ENCODE measurements around the gene DHRS1. TPM values are rescaled to one million over a fixed set of nuclear protein-coding genes. Genes with fewer than 3 reads are reported as not detected.
A peak's percentile ranks its signal among the peaks of the same experiment; 100 is the strongest.

The DHRS1 gene
- total and polyA plus RNA-seq, 2 donors, result 10.2 to 59.6 TPM

DNA sequence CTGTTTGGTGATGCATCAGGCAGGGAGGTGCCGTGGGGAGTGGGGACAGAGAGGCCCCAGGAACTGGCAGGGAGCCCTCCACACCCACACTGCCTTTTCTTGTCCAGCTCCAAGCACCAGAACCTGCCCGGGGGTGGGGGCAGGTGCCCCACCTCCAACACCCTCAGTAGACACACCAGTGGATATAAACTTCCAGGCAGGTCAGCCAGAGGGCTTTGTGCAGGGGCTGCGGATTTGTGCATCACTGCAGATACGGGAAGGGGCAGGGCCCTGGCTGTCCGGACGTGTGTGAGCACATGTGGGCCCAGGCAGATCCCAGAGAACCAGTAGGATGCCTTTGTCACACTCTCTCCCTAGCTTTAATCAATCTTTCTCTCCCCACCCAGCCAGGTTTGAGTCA, 35.3 kb downstream of the DHRS1 start:
- WGBS, result 93% methylated on average over 6 of the region's 6 CpGs
- DNase-seq (ENCODE audit: low read depth in 6 of 9, low spot score in 9 of 9), result no peak
- H3K4me3 ChIP-seq (ENCODE audit: low read length in 2 of 2), result no peak overlapping the region
- no peaks in the 10 kb centered on the region for H3K27me3 ChIP-seq (ENCODE audit: control insufficient read depth in 2 of 2, insufficient read depth in 1 of 2, low read length in 1 of 2)
- H3K4me1 ChIP-seq (ENCODE audit: control insufficient read depth in 2 of 2, insufficient read depth in 2 of 2, low read length in 2 of 2), result peaks cover 0 to 4% of the 10 kb centered on the region in 2 donors
- H3K36me3 ChIP-seq (ENCODE audit: control insufficient read depth in 2 of 2, insufficient read depth in 2 of 2, low read length in 1 of 2), result peaks cover 9 to 18% of the 10 kb centered on the region in 2 donors
- H3K27ac ChIP-seq (ENCODE audit: low read depth in 1 of 2, low read length in 1 of 2), result peak overlapping the region; percentile 64 to 81
- no peaks in the 10 kb centered on the region for H3K9me3 ChIP-seq (ENCODE audit: control insufficient read depth in 2 of 2, insufficient read depth in 1 of 2, low read length in 1 of 2)

DNA sequence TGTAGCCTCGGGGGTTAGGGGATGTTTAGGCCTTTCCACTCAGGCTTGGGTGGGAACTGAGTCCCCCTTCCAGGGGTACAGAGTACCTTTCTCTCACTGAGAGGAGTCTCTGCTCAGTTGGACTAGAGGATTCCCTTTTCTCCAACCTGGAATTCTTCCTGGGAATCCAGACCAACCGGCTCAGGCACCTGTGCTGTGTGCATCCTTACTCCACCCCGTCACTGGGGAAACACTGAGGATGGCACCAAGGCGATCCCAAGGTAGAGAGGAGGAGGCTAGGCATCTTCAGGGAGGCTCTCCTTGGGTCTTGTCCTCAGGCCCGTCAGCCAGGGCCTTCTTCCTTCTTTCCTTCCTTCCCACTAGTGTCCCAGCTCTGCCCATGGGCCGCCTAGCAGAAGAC, 35.7 kb downstream of the DHRS1 start:
- H3K27ac ChIP-seq (ENCODE audit: low read depth in 1 of 2, low read length in 1 of 2), result peak overlapping the region; percentile 53 to 75
- H3K27me3 ChIP-seq (ENCODE audit: control insufficient read depth in 2 of 2, insufficient read depth in 1 of 2, low read length in 1 of 2), result no peaks in the 10 kb centered on the region
- no peak for DNase-seq (ENCODE audit: low read depth in 6 of 9, low spot score in 9 of 9)
- 92% methylated on average over 6 of the region's 6 CpGs for WGBS
- no peaks in the 10 kb centered on the region for H3K9me3 ChIP-seq (ENCODE audit: control insufficient read depth in 2 of 2, insufficient read depth in 1 of 2, low read length in 1 of 2)
- peaks cover 5 to 15% of the 10 kb centered on the region in 2 donors for H3K36me3 ChIP-seq (ENCODE audit: control insufficient read depth in 2 of 2, insufficient read depth in 2 of 2, low read length in 1 of 2)
- H3K4me3 ChIP-seq (ENCODE audit: low read length in 2 of 2), result no peak overlapping the region
- H3K4me1 ChIP-seq (ENCODE audit: control insufficient read depth in 2 of 2, insufficient read depth in 2 of 2, low read length in 2 of 2), result peaks cover 0 to 4% of the 10 kb centered on the region in 2 donors

DNA sequence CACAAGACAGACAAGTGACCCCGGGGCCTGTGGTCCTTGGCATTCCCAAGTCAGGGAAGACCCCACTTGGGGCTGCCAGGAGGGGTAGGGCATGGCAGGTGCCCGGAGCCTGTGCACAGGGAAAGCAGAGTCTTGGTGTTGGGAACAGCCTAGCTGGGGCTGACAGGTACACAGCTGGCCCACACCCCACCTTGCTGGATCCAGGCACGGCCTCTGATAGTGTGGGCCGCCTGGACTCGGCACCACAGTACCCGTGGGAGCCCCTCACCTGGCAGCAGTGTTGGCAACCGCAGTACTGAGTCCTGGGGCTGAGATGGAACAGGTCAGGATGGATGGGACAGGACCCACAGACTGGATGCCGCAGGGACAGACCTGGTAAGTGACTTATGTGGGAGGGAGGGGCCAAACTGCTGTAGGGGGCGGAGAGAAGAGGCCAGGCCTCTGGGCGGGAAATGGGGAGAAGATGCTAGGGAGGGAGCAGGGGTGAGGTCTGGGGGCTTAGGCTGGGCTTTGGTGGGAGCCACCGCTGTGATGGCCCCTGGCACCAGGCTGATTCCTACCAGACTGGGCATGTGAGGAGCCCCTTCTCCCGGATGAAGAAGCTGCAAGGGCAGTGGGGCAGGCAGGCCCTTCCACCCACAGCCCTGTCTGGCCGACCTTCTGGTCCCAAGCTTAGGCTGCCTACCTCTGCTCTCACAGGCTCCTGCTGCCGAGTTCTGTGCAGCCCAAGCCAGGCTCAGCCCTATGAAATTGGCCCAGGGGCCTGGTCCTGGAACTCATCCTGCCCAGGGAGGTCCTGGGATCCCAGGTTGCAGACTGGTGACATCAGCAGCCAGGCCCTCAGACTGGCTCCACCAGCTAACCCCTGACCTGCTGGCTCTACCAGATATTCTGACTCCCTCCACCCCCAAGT, 36.5 kb downstream of the DHRS1 start, which contains the start of gene TGM1:
Gene TGM1, minus strand, starts transcription at position 357 of the 913 bp plus-strand sequence. CDS start 825 bp downstream, outside the sequence.
- peak within 1 kb of the TSS; percentile 53 to 75 for H3K27ac ChIP-seq (ENCODE audit: low read depth in 1 of 2, low read length in 1 of 2)
- WGBS, result 94% methylated on average over 14 of the region's 14 CpGs
- DNase-seq (ENCODE audit: low read depth in 6 of 9, low spot score in 9 of 9), result no peak

DNA sequence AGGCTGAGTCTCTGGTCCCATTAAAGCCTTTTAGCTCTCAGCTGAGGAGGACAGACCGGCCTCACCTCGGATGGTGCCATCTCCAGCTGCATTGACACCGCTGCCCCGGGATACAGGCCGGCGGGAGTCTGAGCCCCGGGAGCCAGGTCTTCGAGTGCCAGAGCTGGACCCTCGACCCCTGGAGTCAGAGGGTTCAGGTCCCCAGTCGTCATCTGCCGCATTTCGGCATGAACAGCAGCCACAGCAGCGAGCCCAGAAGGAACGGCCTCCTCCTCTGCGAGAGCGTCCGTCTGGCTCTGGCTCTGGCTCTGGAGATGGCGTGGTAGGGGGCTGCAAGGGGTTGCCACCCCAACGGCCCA, 37.6 kb downstream of the DHRS1 start:
- no peaks in the 10 kb centered on the region for H3K27me3 ChIP-seq (ENCODE audit: control insufficient read depth in 2 of 2, insufficient read depth in 1 of 2, low read length in 1 of 2)
- H3K4me1 ChIP-seq (ENCODE audit: control insufficient read depth in 2 of 2, insufficient read depth in 2 of 2, low read length in 2 of 2), result peaks cover 0 to 4% of the 10 kb centered on the region in 2 donors
- H3K36me3 ChIP-seq (ENCODE audit: control insufficient read depth in 2 of 2, insufficient read depth in 2 of 2, low read length in 1 of 2), result peaks cover 4 to 6% of the 10 kb centered on the region in 2 donors
- H3K27ac ChIP-seq (ENCODE audit: low read depth in 1 of 2, low read length in 1 of 2), result no peak overlapping the region
- H3K9me3 ChIP-seq (ENCODE audit: control insufficient read depth in 2 of 2, insufficient read depth in 1 of 2, low read length in 1 of 2), result no peaks in the 10 kb centered on the region
- H3K4me3 ChIP-seq (ENCODE audit: low read length in 2 of 2), result no peak overlapping the region
- WGBS, result 97% methylated on average over 19 of the region's 19 CpGs
- DNase-seq (ENCODE audit: low read depth in 6 of 9, low spot score in 9 of 9), result no peak

More for the DNA sequence above, 36.5 kb downstream of the DHRS1 start, which contains the start of gene TGM1:
- H3K36me3 ChIP-seq (ENCODE audit: control insufficient read depth in 2 of 2, insufficient read depth in 2 of 2, low read length in 1 of 2), result peaks cover 4 to 13% of the 10 kb centered on the region in 2 donors
- H3K9me3 ChIP-seq (ENCODE audit: control insufficient read depth in 2 of 2, insufficient read depth in 1 of 2, low read length in 1 of 2), result no peaks in the 10 kb centered on the region
- H3K4me3 ChIP-seq (ENCODE audit: low read length in 2 of 2), result no peak within 1 kb of the TSS
- H3K27me3 ChIP-seq (ENCODE audit: control insufficient read depth in 2 of 2, insufficient read depth in 1 of 2, low read length in 1 of 2), result no peaks in the 10 kb centered on the region
- H3K4me1 ChIP-seq (ENCODE audit: control insufficient read depth in 2 of 2, insufficient read depth in 2 of 2, low read length in 2 of 2), result peaks cover 0 to 4% of the 10 kb centered on the region in 2 donors

DNA sequence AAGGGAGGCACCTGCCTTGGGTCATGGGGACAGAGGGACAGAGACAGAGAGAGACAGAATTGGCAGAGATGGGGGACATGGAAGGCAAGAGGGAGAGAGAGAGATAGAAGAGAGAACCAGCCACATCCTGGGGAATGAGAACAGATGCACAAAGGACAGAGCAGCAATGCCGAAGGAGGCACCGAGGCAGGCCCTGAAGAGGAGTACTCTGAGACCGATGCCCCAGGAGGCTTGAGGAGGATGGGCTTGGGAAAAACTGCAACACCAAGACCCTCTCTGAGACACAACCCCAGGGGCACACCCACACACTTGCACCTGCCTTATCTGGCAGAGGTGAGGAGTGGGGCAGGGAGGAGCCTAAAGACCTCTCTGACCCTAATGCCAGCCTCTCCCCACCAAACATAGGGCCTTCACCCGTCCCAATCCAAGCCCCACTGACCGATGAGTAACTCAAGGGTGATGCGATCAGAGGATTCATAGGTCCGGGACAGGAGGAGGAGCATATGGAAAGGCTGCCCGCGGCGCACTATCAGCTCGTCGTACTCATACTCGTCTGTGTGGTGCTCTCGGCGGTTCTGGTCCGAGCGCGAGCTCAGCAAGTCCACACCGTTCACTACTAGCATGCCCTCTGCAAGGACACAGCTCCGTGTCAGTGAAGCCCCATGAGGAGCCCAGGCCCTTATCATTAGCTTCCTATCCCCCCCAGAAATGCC, 38.2 kb downstream of the DHRS1 start:
- H3K27ac ChIP-seq (ENCODE audit: low read depth in 1 of 2, low read length in 1 of 2), result no peak overlapping the region
- no peak overlapping the region for H3K4me3 ChIP-seq (ENCODE audit: low read length in 2 of 2)
- no peaks in the 10 kb centered on the region for H3K27me3 ChIP-seq (ENCODE audit: control insufficient read depth in 2 of 2, insufficient read depth in 1 of 2, low read length in 1 of 2)
- WGBS, result 93% methylated on average over 20 of the region's 20 CpGs
- no peaks in the 10 kb centered on the region for H3K9me3 ChIP-seq (ENCODE audit: control insufficient read depth in 2 of 2, insufficient read depth in 1 of 2, low read length in 1 of 2)
- H3K36me3 ChIP-seq (ENCODE audit: control insufficient read depth in 2 of 2, insufficient read depth in 2 of 2, low read length in 1 of 2), result peaks cover 3 to 4% of the 10 kb centered on the region in 2 donors
- DNase-seq (ENCODE audit: low read depth in 6 of 9, low spot score in 9 of 9), result no peak
- peaks cover 0 to 4% of the 10 kb centered on the region in 2 donors for H3K4me1 ChIP-seq (ENCODE audit: control insufficient read depth in 2 of 2, insufficient read depth in 2 of 2, low read length in 2 of 2)

DNA sequence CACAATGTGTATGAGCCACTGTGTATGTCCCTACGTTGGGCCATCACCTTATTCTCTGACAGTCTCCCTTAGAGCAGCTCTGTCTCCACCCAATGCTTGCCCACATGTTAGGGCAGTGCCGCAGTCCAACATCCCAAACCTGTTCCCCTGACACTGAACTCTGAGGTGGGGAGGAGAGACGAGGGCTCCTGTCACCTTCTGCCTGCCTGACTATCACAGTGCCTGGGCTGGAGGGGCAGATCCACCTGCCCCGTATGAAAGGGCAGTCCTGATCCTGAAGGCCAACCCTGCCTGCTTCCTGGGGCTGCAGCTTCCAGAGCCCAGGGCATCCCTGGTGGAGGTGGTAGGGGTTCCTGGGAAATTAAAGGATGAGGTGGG, 38.8 kb downstream of the DHRS1 start:
- Histone ChIP-seq H3K27ac (ENCODE audit: low read depth in 1 of 2, low read length in 1 of 2) (no peak overlapping the region), H3K4me3 (ENCODE audit: low read length in 2 of 2) (no peak overlapping the region), H3K27me3 (ENCODE audit: control insufficient read depth in 2 of 2, insufficient read depth in 1 of 2, low read length in 1 of 2) (no peaks in the 10 kb centered on the region), H3K9me3 (ENCODE audit: control insufficient read depth in 2 of 2, insufficient read depth in 1 of 2, low read length in 1 of 2) (no peaks in the 10 kb centered on the region), H3K36me3 (ENCODE audit: control insufficient read depth in 2 of 2, insufficient read depth in 2 of 2, low read length in 1 of 2) (peaks cover 0 to 4% of the 10 kb centered on the region in 2 donors), H3K4me1 (ENCODE audit: control insufficient read depth in 2 of 2, insufficient read depth in 2 of 2, low read length in 2 of 2) (peaks cover 0 to 4% of the 10 kb centered on the region in 2 donors)
- DNase-seq (ENCODE audit: low read depth in 6 of 9, low spot score in 9 of 9), result no peak
- 95% methylated on average over 4 of the region's 4 CpGs for WGBS

DNA sequence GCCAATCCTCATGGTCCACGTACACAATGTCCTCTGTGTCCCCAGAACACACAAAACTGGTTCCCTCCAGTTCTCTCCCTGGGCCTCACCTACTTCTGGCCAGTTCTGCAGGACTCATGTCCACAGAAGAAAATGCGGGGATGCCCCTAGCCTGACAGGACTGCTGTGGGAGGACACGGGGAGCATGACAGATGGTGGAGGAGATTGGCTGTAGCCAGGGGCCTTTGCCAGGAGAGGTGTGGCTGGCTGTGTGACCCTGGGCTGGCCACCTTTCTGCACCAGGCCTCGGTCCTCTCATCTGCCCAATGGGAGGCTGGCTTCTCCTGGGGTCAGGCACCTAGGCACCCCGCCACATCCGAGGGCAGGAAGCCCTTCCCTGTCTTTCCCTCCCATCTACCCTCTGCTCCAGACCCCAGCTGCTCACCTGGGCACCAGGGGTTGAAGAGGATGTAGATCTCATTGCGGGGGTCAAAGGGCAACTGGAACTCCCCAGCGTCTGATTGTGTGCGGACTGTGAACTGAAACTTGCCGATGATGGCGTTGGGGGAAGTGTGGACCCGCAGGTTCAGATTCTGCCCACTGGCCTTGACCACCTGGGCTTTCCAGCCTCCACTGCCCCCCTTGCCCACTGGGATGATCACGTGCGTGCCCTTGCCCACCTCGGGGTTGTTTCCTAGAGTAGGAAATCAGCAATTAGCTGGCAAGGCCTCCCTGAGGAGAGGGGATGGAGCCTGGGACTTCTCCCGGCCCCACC, 39.4 kb downstream of the DHRS1 start:
- 95% methylated on average over 16 of the region's 16 CpGs for WGBS
- H3K4me3 ChIP-seq (ENCODE audit: low read length in 2 of 2), result no peak overlapping the region
- H3K27me3 ChIP-seq (ENCODE audit: control insufficient read depth in 2 of 2, insufficient read depth in 1 of 2, low read length in 1 of 2), result no peaks in the 10 kb centered on the region

DNA sequence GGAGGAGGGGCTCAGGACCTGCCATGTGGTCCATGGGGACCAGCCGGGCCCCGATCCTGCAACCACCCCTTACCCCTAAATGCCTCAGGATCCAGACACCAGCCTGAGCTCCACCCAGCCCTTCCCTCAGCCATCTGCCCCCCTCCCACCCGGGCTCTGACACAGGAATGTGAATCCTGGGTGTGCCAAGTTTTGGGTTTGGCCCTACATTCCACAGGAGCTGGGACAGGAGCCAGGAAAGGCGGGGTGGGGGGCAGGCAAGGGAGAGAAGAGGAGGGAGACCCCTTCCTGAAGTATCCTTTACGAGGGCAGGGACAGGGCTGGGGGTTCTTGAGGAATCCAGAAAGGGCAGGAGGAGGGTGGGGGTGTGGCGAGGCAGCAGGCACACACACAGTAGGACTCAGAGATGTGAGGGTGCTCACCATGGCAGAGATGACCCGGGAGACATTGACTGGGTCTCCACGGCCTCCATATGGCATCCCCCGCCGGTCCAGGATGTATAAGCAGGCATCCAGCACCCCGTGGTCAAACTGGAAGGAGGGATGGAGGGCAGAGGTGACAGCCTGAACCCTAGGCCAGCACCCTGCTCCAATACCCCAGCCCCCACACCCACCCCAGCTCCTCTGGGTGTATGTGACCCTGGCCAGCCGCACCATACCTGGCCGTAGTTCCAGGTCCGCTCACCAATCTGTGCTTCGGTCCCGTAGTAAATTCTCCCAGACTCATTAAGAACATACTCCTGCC, 40.1 kb downstream of the DHRS1 start:
- Histone ChIP-seq H3K4me3 (ENCODE audit: low read length in 2 of 2) (no peak overlapping the region), H3K27ac (ENCODE audit: low read depth in 1 of 2, low read length in 1 of 2) (no peak overlapping the region), H3K4me1 (ENCODE audit: control insufficient read depth in 2 of 2, insufficient read depth in 2 of 2, low read length in 2 of 2) (peaks cover 0 to 2% of the 10 kb centered on the region in 2 donors), H3K36me3 (ENCODE audit: control insufficient read depth in 2 of 2, insufficient read depth in 2 of 2, low read length in 1 of 2) (no peaks in the 10 kb centered on the region), H3K9me3 (ENCODE audit: control insufficient read depth in 2 of 2, insufficient read depth in 1 of 2, low read length in 1 of 2) (no peaks in the 10 kb centered on the region), H3K27me3 (ENCODE audit: control insufficient read depth in 2 of 2, insufficient read depth in 1 of 2, low read length in 1 of 2) (no peaks in the 10 kb centered on the region)
- WGBS, result 96% methylated on average over 16 of the region's 16 CpGs
- DNase-seq (ENCODE audit: low read depth in 6 of 9, low spot score in 9 of 9), result no peak

More for the DNA sequence above, 39.4 kb downstream of the DHRS1 start:
- Histone ChIP-seq H3K9me3 (ENCODE audit: control insufficient read depth in 2 of 2, insufficient read depth in 1 of 2, low read length in 1 of 2) (no peaks in the 10 kb centered on the region), H3K4me1 (ENCODE audit: control insufficient read depth in 2 of 2, insufficient read depth in 2 of 2, low read length in 2 of 2) (peaks cover 0 to 4% of the 10 kb centered on the region in 2 donors), H3K27ac (ENCODE audit: low read depth in 1 of 2, low read length in 1 of 2) (no peak overlapping the region), H3K36me3 (ENCODE audit: control insufficient read depth in 2 of 2, insufficient read depth in 2 of 2, low read length in 1 of 2) (peaks cover 0 to under 1% of the 10 kb centered on the region in 2 donors)
- DNase-seq (ENCODE audit: low read depth in 6 of 9, low spot score in 9 of 9), result no peak
